ENCODE results near the gene CALR. TPM values are rescaled to one million over a fixed set of nuclear protein-coding genes. Genes with fewer than 3 reads are reported as not detected.
"Not testable (repeated sequence)": the region's sequence is repeated elsewhere in the genome, so short reads cannot be mapped to it uniquely, and the experiment has no call there.

CALR gene
- total RNA-seq, 4 donors from 2014 or later, result 218 to 410 (median 280) TPM

- no peaks in the 10 kb centered on the region for H3K9me3 ChIP-seq
- 6 to 29% methylated on average over 5 to 7 of the region's 12 CpGs for whole genome bisulfite sequencing, 2 donors (ENCODE audit: low coverage in 1 of 2)
- peaks cover 0 to 75% of the 10 kb centered on the region in 2 donors for H3K36me3 ChIP-seq
- peaks cover 0 to 67% (median 24%) of the 10 kb centered on the region in 3 donors for H3K4me1 ChIP-seq
- H3K27ac ChIP-seq, result peak overlapping the region in 3 of 4 donors; percentile 44 to 71 (median 68)
- TF ChIP-seq POLR2AphosphoS5 (IDR thresholded peaks at IDR 0.05), result peak; percentile 57
- TF ChIP-seq EP300 (IDR thresholded peaks at IDR 0.05), result no peak
- ATAC-seq, result no peak
- no peak overlapping the region for H3K4me3 ChIP-seq
- no peaks in the 10 kb centered on the region for H3K27me3 ChIP-seq
These were observed 14.2 kb downstream of the CALR start for GRCh38 chr19:12952488-12953137.

GRCh38 chr19:12953138-12953798, 14.9 kb downstream of the CALR start:
- ATAC-seq, result no peak
- Histone ChIP-seq H3K36me3 (peaks cover 0 to 69% of the 10 kb centered on the region in 2 donors), H3K9me3 (no peaks in the 10 kb centered on the region), H3K4me1 (peaks cover 0 to 63% (median 21%) of the 10 kb centered on the region in 3 donors), H3K4me3 (no peak overlapping the region), H3K27me3 (no peaks in the 10 kb centered on the region), H3K27ac (peak overlapping the region in 3 of 4 donors; percentile 34 to 71 (median 68))
- WGBS, 2 donors (ENCODE audit: low coverage in 1 of 2), result 29% methylated on average over 2 to 10 of the region's 11 CpGs
- TF ChIP-seq POLR2AphosphoS5 (IDR thresholded peaks at IDR 0.05) (no peak), CTCF (IDR thresholded peaks at IDR 0.05) (no peak), EP300 (IDR thresholded peaks at IDR 0.05) (no peak), POLR2A (IDR thresholded peaks at IDR 0.05) (no peak)

- H3K27ac ChIP-seq, result peak overlapping the region in 3 of 4 donors; percentile 34 to 71 (median 68)
- H3K9me3 ChIP-seq, result no peaks in the 10 kb centered on the region
- TF ChIP-seq POLR2A (IDR thresholded peaks at IDR 0.05), result no peak
- TF ChIP-seq CTCF (IDR thresholded peaks at IDR 0.05), result no peak
- TF ChIP-seq EP300 (IDR thresholded peaks at IDR 0.05), result no peak
- no peak for TF ChIP-seq POLR2AphosphoS5 (IDR thresholded peaks at IDR 0.05)
- WGBS, 2 donors (ENCODE audit: low coverage in 1 of 2), result 17 to 64% methylated on average over 3 to 6 of the region's 12 CpGs
- H3K27me3 ChIP-seq, result no peaks in the 10 kb centered on the region
- H3K4me3 ChIP-seq, result no peak overlapping the region
- ATAC-seq, result no peak
- peaks cover 0 to 62% of the 10 kb centered on the region in 2 donors for H3K36me3 ChIP-seq
- H3K4me1 ChIP-seq, result peaks cover 0 to 57% (median 21%) of the 10 kb centered on the region in 3 donors
These were observed 15.6 kb downstream of the CALR start for GRCh38 chr19:12953799-12954611.

- H3K27me3 ChIP-seq, result no peaks in the 10 kb centered on the region
- no peak overlapping the region for H3K4me3 ChIP-seq
- H3K9me3 ChIP-seq, result no peaks in the 10 kb centered on the region
- peaks cover 0 to 57% (median 21%) of the 10 kb centered on the region in 3 donors for H3K4me1 ChIP-seq
- peaks cover 0 to 56% of the 10 kb centered on the region in 2 donors for H3K36me3 ChIP-seq
- TF ChIP-seq EP300 (IDR thresholded peaks at IDR 0.05) (no peak), CTCF (IDR thresholded peaks at IDR 0.05) (no peak), POLR2AphosphoS5 (IDR thresholded peaks at IDR 0.05) (no peak)
- 50% methylated on average over 1 of the region's 1 CpG; no CpG with 5 or more reads in 1 of the 2 donors for WGBS, 2 donors (ENCODE audit: low coverage in 1 of 2)
- peak overlapping the region in 3 of 4 donors; percentile 26 to 71 (median 68) for H3K27ac ChIP-seq
- ATAC-seq, result no peak
These were observed 16.2 kb downstream of the CALR start for GRCh38 chr19:12954612-12954962.

GRCh38 chr19:12955575-12955974, 17.2 kb downstream of the CALR start:
- not testable (repeated sequence) for H3K9me3 ChIP-seq, H3K27me3 ChIP-seq, ATAC-seq
- Histone ChIP-seq H3K4me1 (peaks cover 0 to 57% (median 21%) of the 10 kb centered on the region in 3 donors), H3K4me3 (peak overlapping the region in 1 of 2 donors; percentile 93), H3K27ac (peak overlapping the region in 3 of 4 donors; percentile 86 to 94 (median 91)), H3K36me3 (peaks cover 0 to 46% of the 10 kb centered on the region in 2 donors)
- WGBS, 2 donors (ENCODE audit: low coverage in 1 of 2), result 61% methylated on average over 3 of the region's 9 CpGs; no CpG with 5 or more reads in 1 of the 2 donors
